Lung (tissue), 12 donors: ENCODE results near the gene USH2A. TPM values are rescaled to one million over a fixed set of nuclear protein-coding genes. Genes with fewer than 3 reads are reported as not detected.

Experiments
- ATAC-seq: fragments of 200-7000 bp; cut with Tn5 transposase; one replicate; pipeline ENCODE4 v1.9.1; 2020; ENCODE audit warnings: moderate number of reproducible peaks; ENCODE audit not compliant: insufficient read depth, low FRiP score
- DNase-seq, 3 donors: peaks; one replicate each; pipeline ENCODE4 v3.0.0-alpha.2; 2013 to 2017
- H3K27ac ChIP-seq, 2 donors: one replicate each; pipeline ENCODE4 v1.5.1; 2013; ENCODE audit warnings: mild to moderate bottlenecking in 2 of 2, moderate library complexity in 2 of 2, control low read depth in 1 of 2, inconsistent platforms in 1 of 2, low read depth in 1 of 2, low read length in 1 of 2
- H3K27me3 ChIP-seq, 3 donors: one replicate each; pipeline ENCODE4 v1.5.1; 2013; ENCODE audit warnings: low read length in 2 of 3; ENCODE audit not compliant: control insufficient read depth in 3 of 3, insufficient read depth in 3 of 3
- H3K36me3 ChIP-seq, 4 donors: one replicate each; pipeline ENCODE4 v1.5.1; 2013; ENCODE audit warnings: low read length in 4 of 4, mild to moderate bottlenecking in 1 of 4, moderate library complexity in 1 of 4; ENCODE audit not compliant: control insufficient read depth in 4 of 4, insufficient read depth in 4 of 4
- H3K4me1 ChIP-seq, 5 donors: one replicate each; pipeline ENCODE4 v1.5.1; 2013; ENCODE audit warnings: low read length in 5 of 5, mild to moderate bottlenecking in 2 of 5, moderate library complexity in 1 of 5; ENCODE audit not compliant: control insufficient read depth in 5 of 5, insufficient read depth in 5 of 5
- H3K4me3 ChIP-seq: one replicate; pipeline ENCODE4 v1.5.1; 2013; ENCODE audit warnings: mild to moderate bottlenecking, control low read depth, moderate library complexity
- H3K9ac ChIP-seq, 2 donors: one replicate each; pipeline ENCODE4 v1.5.1; 2013; ENCODE audit warnings: low read length in 2 of 2, control low read depth in 1 of 2; ENCODE audit not compliant: insufficient read depth in 1 of 2
- H3K9me3 ChIP-seq, 4 donors: one replicate each; pipeline ENCODE4 v1.5.1; 2013; ENCODE audit warnings: low read length in 3 of 4, mild to moderate bottlenecking in 1 of 4, moderate library complexity in 1 of 4; ENCODE audit not compliant: control insufficient read depth in 4 of 4, insufficient read depth in 3 of 4
- CTCF ChIP-seq: IDR thresholded peaks from 2 replicates; pipeline ENCODE4 v1.5.1; 2012; ENCODE audit warnings: mild to moderate bottlenecking; ENCODE audit errors: control extremely low read depth, extremely low read depth
- WGBS, 2 donors: extraction: QIAGEN DNeasy Blood & Tissue Kit; methylation state at CpG; one replicate each; pipeline ENCODE4 v1.1.7; 2013; 5-methylcytosine and 5-hydroxymethylcytosine counted together
- polyA plus RNA-seq, 2 donors: library from polyadenylated mRNA; stranded (reverse); fragments of 200-250 nt; gene quantifications; one replicate each; pipeline ENCODE4 v1.2.1, GENCODE V29; 2013
- total RNA-seq, 2 donors: library from RNA; depleted of rRNA in 1 of 2; stranded (reverse); fragments of >200 nt in 1 of 2; gene quantifications; one replicate each; pipeline ENCODE4 v1.2.1, GENCODE V29; 2014 to 2021
- donor health status: control.
- donor health status: control.
- donor health status: Bipolar disorder and iron deficiency.
- donor health status: healthy.
- donor health status: DM: yes; HTN: yes; CAD: no.

The USH2A gene
- total and polyA plus RNA-seq, 4 donors, result under 0.01 to 0.11 TPM; not detected in 2

GRCh38 chr1:216388558-216388957, 34.7 kb downstream of the USH2A start:
- no peak overlapping the region for H3K9ac ChIP-seq
- no peak for DNase-seq
- no peaks in the 10 kb centered on the region for H3K9me3 ChIP-seq
- H3K4me1 ChIP-seq, result no peaks in the 10 kb centered on the region
- 12 to 14% methylated on average over 2 of the region's 2 CpGs for WGBS, 2 donors
- TF ChIP-seq CTCF, result no peak
- no peaks in the 10 kb centered on the region for H3K27me3 ChIP-seq
- H3K27ac ChIP-seq, result no peak overlapping the region
- no peaks in the 10 kb centered on the region for H3K36me3 ChIP-seq
- H3K4me3 ChIP-seq, result no peak overlapping the region
- no peak for ATAC-seq

GRCh38 chr1:216387782-216388181, 35.5 kb downstream of the USH2A start:
- ATAC-seq (no peak), DNase-seq (no peak)
- Histone ChIP-seq H3K4me1 (no peaks in the 10 kb centered on the region), H3K27me3 (no peaks in the 10 kb centered on the region), H3K27ac (no peak overlapping the region), H3K36me3 (no peaks in the 10 kb centered on the region), H3K9me3 (no peaks in the 10 kb centered on the region), H3K4me3 (no peak overlapping the region), H3K9ac (no peak overlapping the region)
- 71 to 72% methylated on average over 2 of the region's 2 CpGs for whole genome bisulfite sequencing, 2 donors
- no peak for TF ChIP-seq CTCF

- no peaks in the 10 kb centered on the region for H3K27me3 ChIP-seq
- DNase-seq, result no peak
- no peak overlapping the region for H3K27ac ChIP-seq
- H3K4me1 ChIP-seq, result no peaks in the 10 kb centered on the region
- no peaks in the 10 kb centered on the region for H3K36me3 ChIP-seq
- no peak overlapping the region for H3K4me3 ChIP-seq
- no peak overlapping the region for H3K9ac ChIP-seq
- H3K9me3 ChIP-seq, result no peaks in the 10 kb centered on the region
- WGBS, 2 donors, result 73 to 89% methylated on average over 1 of the region's 1 CpG
- no peak for TF ChIP-seq CTCF
- no peak for ATAC-seq
These were observed 43.8 kb downstream of the USH2A start for GRCh38 chr1:216379441-216379840.

GRCh38 chr1:216368249-216368648, 55.0 kb downstream of the USH2A start:
- WGBS, 2 donors, result 81 to 88% methylated on average over 2 of the region's 2 CpGs
- no peaks in the 10 kb centered on the region for H3K27me3 ChIP-seq
- H3K36me3 ChIP-seq, result no peaks in the 10 kb centered on the region
- no peak overlapping the region for H3K4me3 ChIP-seq
- H3K4me1 ChIP-seq, result no peaks in the 10 kb centered on the region
- no peak overlapping the region for H3K9ac ChIP-seq
- no peak overlapping the region for H3K27ac ChIP-seq
- ATAC-seq (no peak), DNase-seq (no peak)
- no peak for TF ChIP-seq CTCF
- no peaks in the 10 kb centered on the region for H3K9me3 ChIP-seq
